Testis (tissue), 2 donors: ENCODE results near the gene ATXN7.

ENCODE experiments used
- CTCF ChIP-seq, 3 experiments: fragments of 450-650 bp in 2 of 3; fragments of 200-600 bp in 1 of 3; sonication (generic) in 1 of 3; IDR thresholded peaks; one replicate each; pipeline ENCODE4 v1.5.1; 2016 to 2019; ENCODE audit warnings: antibody characterized with exemption in 3 of 3, mild to moderate bottlenecking in 2 of 3, moderate library complexity in 1 of 3
- POLR2A ChIP-seq: fragments of 450-650 bp; IDR thresholded peaks from one replicate; pipeline ENCODE4 v1.6.1; 2017; ENCODE audit warnings: antibody characterized with exemption, mild to moderate bottlenecking, moderate library complexity

- TF ChIP-seq CTCF (IDR thresholded peaks at IDR 0.05), result no peak
- no peak for TF ChIP-seq POLR2A
These were observed 123.2 kb downstream of the ATXN7 start for GRCh38 chr3:63986831-63987230.
